Neuron (in vitro differentiated cells): ENCODE data around the gene UBC.

Source experiments
- H2AFZ ChIP-seq: one replicate; pipeline ENCODE4 v1.6.1; 2013; ENCODE audit warnings: low read depth, mild to moderate bottlenecking, inconsistent platforms, low read length, moderate library complexity
- H3K27me3 ChIP-seq: one replicate; pipeline ENCODE4 v1.6.1; 2013; ENCODE audit warnings: low read length; ENCODE audit not compliant: insufficient read depth
- H3K36me3 ChIP-seq: one replicate; pipeline ENCODE4 v1.6.1; 2013; ENCODE audit warnings: low read length; ENCODE audit not compliant: insufficient read depth
- H3K4me1 ChIP-seq: one replicate; pipeline ENCODE4 v1.6.1; 2013; ENCODE audit warnings: low read length; ENCODE audit not compliant: insufficient read depth
- H3K4me3 ChIP-seq: 2 replicates; pipeline ENCODE4 v1.5.1; 2013; ENCODE audit warnings: mild to moderate bottlenecking, low read length, moderate library complexity
- H3K9me3 ChIP-seq: one replicate; pipeline ENCODE4 v1.6.1; 2013; ENCODE audit warnings: low read length

The UBC gene

DNA sequence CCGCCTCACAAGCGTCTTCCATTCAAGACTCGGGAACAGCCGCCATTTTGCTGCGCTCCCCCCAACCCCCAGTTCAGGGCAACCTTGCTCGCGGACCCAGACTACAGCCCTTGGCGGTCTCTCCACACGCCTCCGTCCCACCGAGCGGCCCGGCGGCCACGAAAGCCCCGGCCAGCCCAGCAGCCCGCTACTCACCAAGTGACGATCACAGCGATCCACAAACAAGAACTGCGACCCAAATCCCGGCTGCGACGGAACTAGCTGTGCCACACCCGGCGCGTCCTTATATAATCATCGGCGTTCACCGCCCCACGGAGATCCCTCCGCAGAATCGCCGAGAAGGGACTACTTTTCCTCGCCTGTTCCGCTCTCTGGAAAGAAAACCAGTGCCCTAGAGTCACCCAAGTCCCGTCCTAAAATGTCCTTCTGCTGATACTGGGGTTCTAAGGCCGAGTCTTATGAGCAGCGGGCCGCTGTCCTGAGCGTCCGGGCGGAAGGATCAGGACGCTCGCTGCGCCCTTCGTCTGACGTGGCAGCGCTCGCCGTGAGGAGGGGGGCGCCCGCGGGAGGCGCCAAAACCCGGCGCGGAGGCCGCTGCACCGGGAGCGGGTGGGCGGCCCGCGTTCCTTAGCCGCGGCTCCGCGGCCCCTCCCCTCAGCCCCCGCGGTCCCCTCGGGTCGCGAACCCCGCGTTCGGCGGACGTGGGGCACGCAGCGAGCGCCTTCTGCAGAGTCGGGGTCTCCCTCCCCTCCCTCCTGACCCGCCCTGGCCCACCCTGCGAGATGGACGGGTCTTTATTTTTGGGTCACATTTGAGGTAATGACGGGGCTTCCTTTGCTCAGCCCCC, at the start of gene UBC:
Gene UBC (minus strand): TSS at position 259 of the 847 bp plus-strand sequence. CDS start 879 bp downstream, outside the sequence.
- peak within 1 kb of the TSS; percentile 66 for H3K4me3 ChIP-seq
- H3K4me1 ChIP-seq, result peaks cover 51% of the 10 kb centered on the region
- peaks cover 3% of the 10 kb centered on the region for H3K9me3 ChIP-seq
- no peaks in the 10 kb centered on the region for H3K27me3 ChIP-seq
- peaks cover 27% of the 10 kb centered on the region for H3K36me3 ChIP-seq
- H2AFZ ChIP-seq, result peak within 1 kb of the TSS; percentile 39

- H2AFZ ChIP-seq, result no peak overlapping the region
- H3K4me3 ChIP-seq, result no peak overlapping the region
- peaks cover 63% of the 10 kb centered on the region for H3K36me3 ChIP-seq
- H3K9me3 ChIP-seq, result no peaks in the 10 kb centered on the region
- no peaks in the 10 kb centered on the region for H3K4me1 ChIP-seq
- H3K27me3 ChIP-seq, result no peaks in the 10 kb centered on the region
Observed at GRCh38 chr12:124963211-124963610, 48.8 kb upstream of the UBC start.

DNA sequence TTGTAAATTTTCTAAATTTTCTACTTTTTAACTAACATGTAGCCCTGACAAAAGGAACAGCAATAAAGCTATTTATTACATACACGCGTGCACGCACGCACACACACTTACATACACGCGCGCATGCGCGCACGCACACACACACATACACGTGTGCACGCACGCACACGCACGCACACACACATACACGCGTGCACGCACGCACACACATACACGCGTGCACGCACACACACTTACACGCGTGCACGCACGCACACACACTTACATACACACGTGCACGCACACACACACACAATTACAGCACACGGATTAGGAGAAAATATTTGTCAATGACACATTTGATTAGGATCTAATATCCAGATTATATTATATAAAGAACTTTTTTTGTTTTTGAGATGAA, 46.6 kb upstream of the UBC start:
- Histone ChIP-seq H2AFZ (no peak overlapping the region), H3K9me3 (no peaks in the 10 kb centered on the region), H3K4me3 (no peak overlapping the region), H3K36me3 (peaks cover 63% of the 10 kb centered on the region), H3K4me1 (no peaks in the 10 kb centered on the region), H3K27me3 (no peaks in the 10 kb centered on the region)

- Histone ChIP-seq H3K4me3 (no peak overlapping the region), H2AFZ (no peak overlapping the region), H3K4me1 (no peaks in the 10 kb centered on the region), H3K36me3 (peaks cover 54% of the 10 kb centered on the region), H3K9me3 (no peaks in the 10 kb centered on the region), H3K27me3 (no peaks in the 10 kb centered on the region)
Observed at GRCh38 chr12:124956571-124956970, 42.1 kb upstream of the UBC start.

- H3K36me3 ChIP-seq, result peaks cover 55% of the 10 kb centered on the region
- H3K9me3 ChIP-seq, result no peaks in the 10 kb centered on the region
- H3K27me3 ChIP-seq, result no peaks in the 10 kb centered on the region
- no peak overlapping the region for H2AFZ ChIP-seq
- H3K4me1 ChIP-seq, result no peaks in the 10 kb centered on the region
- H3K4me3 ChIP-seq, result no peak overlapping the region
Observed at GRCh38 chr12:124954771-124955170, 40.3 kb upstream of the UBC start.

DNA sequence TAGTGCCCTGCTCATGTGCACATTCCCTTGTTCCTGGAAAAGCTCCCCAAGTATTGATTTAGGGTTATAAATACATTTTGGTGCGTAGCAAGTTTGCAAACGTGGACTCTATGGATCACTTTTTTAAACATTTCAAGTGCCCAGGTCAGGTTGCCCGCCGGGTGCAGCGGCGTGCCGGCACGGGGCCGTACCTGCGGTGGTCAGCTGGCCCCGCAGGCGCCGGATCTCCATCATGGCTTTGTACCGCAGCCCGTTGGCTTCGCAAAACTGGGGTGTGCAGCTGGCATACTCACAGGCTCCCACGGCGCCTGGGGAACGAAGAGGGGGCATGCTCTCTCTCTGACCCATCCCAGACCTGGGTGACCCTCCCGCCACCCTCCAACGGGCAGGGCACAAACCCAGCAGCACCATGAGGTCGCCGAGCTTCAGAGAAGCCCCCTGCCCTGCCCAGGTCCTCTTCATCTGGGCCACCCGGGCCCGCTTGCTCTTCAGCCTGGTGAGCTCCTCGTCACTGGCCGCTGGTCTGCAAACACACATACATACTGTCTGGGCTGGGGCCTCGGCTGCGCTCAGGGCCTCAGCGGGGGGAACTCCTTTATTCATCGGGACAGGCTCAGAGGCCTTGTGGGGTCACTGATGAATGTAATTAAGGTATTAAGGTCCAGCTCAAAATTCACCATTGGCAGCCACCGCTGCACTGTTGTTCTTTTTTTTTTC, 39.4 kb upstream of the UBC start:
- Histone ChIP-seq H2AFZ (no peak overlapping the region), H3K4me1 (no peaks in the 10 kb centered on the region), H3K9me3 (no peaks in the 10 kb centered on the region), H3K36me3 (peaks cover 55% of the 10 kb centered on the region), H3K27me3 (no peaks in the 10 kb centered on the region), H3K4me3 (no peak overlapping the region)

GRCh38 chr12:124952801-124953200, 38.4 kb upstream of the UBC start:
- H3K9me3 ChIP-seq, result no peaks in the 10 kb centered on the region
- no peaks in the 10 kb centered on the region for H3K27me3 ChIP-seq
- H3K36me3 ChIP-seq, result peaks cover 51% of the 10 kb centered on the region
- H2AFZ ChIP-seq, result no peak overlapping the region
- H3K4me3 ChIP-seq, result no peak overlapping the region
- H3K4me1 ChIP-seq, result no peaks in the 10 kb centered on the region

GRCh38 chr12:124952295-124952694, 37.8 kb upstream of the UBC start:
- Histone ChIP-seq H3K4me1 (no peaks in the 10 kb centered on the region), H3K4me3 (no peak overlapping the region), H3K27me3 (no peaks in the 10 kb centered on the region), H3K9me3 (no peaks in the 10 kb centered on the region), H3K36me3 (peaks cover 53% of the 10 kb centered on the region), H2AFZ (no peak overlapping the region)

- H3K36me3 ChIP-seq, result peaks cover 42% of the 10 kb centered on the region
Observed at GRCh38 chr12:124949779-124950728, 35.6 kb upstream of the UBC start.

GRCh38 chr12:124949066-124949465, 34.6 kb upstream of the UBC start:
- peaks cover 37% of the 10 kb centered on the region for H3K36me3 ChIP-seq
- no peaks in the 10 kb centered on the region for H3K4me1 ChIP-seq
- no peaks in the 10 kb centered on the region for H3K27me3 ChIP-seq
- no peaks in the 10 kb centered on the region for H3K9me3 ChIP-seq
- no peak overlapping the region for H3K4me3 ChIP-seq
- H2AFZ ChIP-seq, result no peak overlapping the region

More at GRCh38 chr12:124949779-124950728, 35.6 kb upstream of the UBC start:
- Histone ChIP-seq H3K4me3 (no peak overlapping the region), H3K9me3 (no peaks in the 10 kb centered on the region), H3K27me3 (no peaks in the 10 kb centered on the region), H2AFZ (no peak overlapping the region), H3K4me1 (no peaks in the 10 kb centered on the region)

DNA sequence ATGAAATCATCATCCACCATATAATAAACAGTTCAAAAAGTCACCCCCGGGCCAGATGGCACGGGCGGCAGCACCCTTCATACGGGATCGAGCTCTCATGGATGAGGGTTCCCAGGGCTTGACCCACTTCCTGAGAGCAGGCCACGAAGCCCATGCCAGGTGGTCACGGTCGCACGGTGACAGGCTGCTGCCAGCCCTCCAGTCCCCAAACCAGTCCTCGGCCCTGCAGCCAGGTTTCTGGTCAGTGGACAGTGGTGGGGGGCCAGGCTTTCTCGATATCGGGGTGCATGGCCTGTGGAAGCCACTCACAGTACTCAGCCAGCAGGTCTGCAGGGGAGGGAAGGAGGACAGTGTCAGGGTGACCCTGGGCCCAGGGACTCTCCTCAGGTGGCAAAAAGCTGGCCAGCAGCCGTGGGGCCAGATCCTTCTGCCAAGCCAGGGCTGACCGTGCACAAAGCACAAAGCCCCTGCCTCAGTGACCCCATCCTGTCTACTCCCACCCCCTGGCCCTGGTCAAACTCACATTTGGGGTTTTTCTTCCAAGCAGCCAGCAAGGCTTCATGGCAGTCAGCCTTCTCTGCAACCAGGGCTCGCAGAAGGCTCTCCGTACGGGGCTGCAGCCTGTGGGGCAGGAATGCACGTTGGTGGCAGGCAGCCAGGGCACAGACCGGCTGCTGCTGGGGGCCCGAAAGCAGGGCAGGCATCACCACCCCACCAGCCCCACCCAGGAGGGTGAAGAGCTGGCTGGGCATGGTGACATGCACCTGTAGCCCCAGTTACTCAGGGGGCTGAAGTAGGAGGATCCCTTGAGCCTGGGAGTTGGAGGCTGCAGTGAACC, 33.3 kb upstream of the UBC start:
- H3K9me3 ChIP-seq, result no peaks in the 10 kb centered on the region
- H3K4me3 ChIP-seq, result no peak overlapping the region
- H2AFZ ChIP-seq, result no peak overlapping the region
- no peaks in the 10 kb centered on the region for H3K27me3 ChIP-seq
- H3K36me3 ChIP-seq, result peaks cover 41% of the 10 kb centered on the region
- no peaks in the 10 kb centered on the region for H3K4me1 ChIP-seq

DNA sequence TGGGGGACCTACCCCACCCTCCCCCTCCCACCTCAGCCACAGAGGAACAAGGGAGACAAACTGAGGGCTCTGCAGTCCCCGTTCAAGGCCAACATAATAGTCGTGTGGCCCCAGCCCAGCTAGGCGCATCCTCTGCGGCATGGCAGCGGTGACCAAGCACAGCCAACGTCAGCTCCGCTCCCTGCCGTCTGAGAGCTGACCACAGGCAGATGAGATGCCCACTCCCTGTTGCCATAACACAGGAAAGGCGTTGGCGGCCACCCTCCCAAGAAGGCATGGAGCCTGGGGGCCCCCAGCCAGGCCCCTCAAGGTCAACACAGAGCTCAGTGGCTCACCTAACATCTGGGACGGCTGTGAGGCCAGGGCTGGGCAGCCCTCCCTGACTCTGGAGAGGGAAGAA, 32.6 kb upstream of the UBC start:
- Histone ChIP-seq H2AFZ (no peak overlapping the region), H3K27me3 (no peaks in the 10 kb centered on the region), H3K4me3 (no peak overlapping the region), H3K4me1 (no peaks in the 10 kb centered on the region), H3K36me3 (peaks cover 34% of the 10 kb centered on the region), H3K9me3 (no peaks in the 10 kb centered on the region)
